HS-27A (cell line): ENCODE measurements around the gene ABCA8.

Experiments
- DNase-seq: peaks from one replicate; pipeline ENCODE4 v3.0.0-alpha.2; 2012; ENCODE audit warnings: low read depth, missing footprints

ABCA8 gene

DNA sequence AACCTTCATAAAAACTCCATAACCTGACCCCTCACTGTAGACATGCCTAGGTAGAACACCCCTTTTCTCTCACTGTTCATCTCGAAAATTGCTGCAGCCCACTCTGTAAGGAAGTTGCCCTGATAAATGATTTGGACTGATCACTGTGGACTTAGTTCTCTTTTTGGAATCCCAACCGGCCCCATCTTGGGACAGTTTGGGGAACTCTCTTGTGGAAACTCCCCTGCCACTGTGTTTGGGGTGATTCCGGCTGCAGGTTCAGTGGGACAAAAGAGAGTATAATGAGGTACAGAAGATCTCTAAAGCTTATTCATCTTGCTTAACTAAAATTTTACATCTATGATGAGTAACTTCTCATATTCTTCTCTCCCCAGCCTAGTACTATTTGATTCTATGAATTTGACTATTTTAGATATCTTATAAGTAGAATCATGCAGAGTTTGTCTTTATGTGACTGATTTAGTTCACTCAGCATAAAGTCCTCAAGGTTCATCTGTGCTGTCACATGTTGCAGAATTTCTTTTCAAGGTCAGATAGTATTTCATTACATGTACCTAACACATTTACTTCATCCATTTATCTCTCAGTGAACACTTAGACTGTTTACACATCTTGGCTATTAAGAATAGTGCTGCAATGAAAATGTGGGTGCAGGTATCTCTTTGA lies 84.9 kb downstream of the ABCA8 start:
- no peak for DNase-seq

GRCh38 chr17:68868708-68869107 lies 86.5 kb downstream of the ABCA8 start:
- DNase-seq, result no peak

DNA sequence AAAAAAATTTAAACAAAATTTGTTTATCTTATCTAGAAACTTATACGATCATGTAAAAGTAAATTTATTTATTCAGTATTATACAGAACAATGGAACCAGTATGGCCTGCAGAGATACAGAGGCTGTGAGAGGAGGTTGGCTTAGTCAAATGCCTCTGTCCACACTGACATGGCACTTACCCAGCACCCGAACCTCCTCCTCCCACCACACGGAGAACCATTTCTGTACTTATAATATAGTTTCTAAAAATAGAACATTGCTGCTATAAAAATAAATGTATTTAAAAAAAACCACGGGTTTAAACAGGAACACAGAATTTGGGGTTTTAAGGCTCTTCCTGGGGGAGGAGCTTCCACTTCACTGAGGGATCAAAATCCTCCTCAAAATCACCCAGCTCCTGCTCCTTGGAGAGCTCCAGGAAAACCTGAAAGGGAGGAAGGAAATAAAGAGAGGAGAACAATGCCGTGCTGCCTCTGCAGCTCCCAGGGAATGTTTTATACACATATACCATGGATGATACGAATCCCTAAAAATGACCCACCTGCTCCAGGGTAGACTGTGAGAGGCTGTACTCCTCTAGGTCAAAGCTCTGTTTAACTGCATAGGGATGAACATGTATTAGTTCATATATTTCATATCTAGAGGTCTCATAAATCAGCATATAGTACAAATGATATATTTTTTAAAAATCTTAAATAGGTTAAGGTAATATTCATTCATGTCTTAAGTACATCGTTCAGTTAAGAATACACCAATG lies 87.3 kb downstream of the ABCA8 start:
- DNase-seq, result no peak

- DNase-seq, result no peak
Measured at GRCh38 chr17:68865584-68865983, 89.6 kb downstream of the ABCA8 start.

DNA sequence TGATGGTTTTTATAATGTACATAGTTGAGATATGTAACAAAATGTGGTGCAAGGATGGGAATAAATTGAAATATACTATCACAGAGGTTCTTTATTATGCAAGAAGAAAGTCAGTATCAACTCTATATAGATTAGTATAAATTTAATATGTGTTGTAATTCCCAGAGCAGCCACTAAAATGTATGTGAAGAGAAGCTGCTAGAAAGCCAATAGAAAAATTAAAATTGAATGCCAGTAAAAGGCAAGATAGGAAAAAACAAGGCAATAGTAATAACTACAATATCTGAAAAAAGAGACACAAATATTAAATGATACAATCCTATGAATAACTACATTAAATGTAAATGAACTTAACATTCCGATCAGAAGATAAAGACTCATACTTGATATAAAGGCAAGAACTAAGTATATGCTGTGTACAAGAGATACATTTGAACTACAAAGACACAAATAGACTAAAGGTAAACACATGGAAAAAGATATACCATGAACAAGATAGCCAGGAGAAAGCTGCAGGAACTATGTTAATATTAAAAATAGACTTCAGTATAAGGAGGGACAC lies 92.0 kb downstream of the ABCA8 start:
- DNase-seq, result no peak

DNA sequence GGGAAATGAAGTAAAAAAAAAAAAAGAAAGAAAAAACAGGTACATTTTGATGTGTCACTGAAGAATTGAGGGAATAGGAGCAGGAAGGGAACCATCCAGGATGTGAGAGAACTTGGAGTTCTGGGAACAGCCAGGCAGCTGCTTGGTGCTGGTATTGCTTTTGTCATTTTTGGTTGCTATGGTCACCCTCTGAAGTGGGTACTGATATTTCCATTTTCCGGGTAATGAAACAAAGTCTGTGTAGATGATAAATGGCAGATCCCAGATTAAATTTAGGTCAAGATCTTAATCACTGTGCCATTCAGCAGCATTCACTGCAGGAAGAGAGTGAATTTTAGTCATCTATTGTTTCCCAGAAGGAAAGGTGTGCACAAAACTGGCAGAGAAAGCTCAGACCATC lies 93.6 kb downstream of the ABCA8 start:
- no peak for DNase-seq

GRCh38 chr17:68860941-68861340 lies 94.3 kb downstream of the ABCA8 start:
- no peak for DNase-seq

- DNase-seq, result no peak
Measured at GRCh38 chr17:68854452-68854851, 100.7 kb downstream of the ABCA8 start.

- DNase-seq, result no peak
Measured at GRCh38 chr17:68853439-68853838, 101.8 kb downstream of the ABCA8 start.

GRCh38 chr17:68853036-68853435 lies 102.2 kb downstream of the ABCA8 start:
- DNase-seq, result no peak

- no peak for DNase-seq
Measured at GRCh38 chr17:68851890-68852289, 103.3 kb downstream of the ABCA8 start.

- DNase-seq, result no peak
Measured at GRCh38 chr17:68850749-68851510, 104.3 kb downstream of the ABCA8 start.

- DNase-seq, result no peak
Measured at GRCh38 chr17:68849673-68850610, 105.2 kb downstream of the ABCA8 start.

GRCh38 chr17:68847711-68848110 lies 107.5 kb downstream of the ABCA8 start:
- DNase-seq, result no peak

DNA sequence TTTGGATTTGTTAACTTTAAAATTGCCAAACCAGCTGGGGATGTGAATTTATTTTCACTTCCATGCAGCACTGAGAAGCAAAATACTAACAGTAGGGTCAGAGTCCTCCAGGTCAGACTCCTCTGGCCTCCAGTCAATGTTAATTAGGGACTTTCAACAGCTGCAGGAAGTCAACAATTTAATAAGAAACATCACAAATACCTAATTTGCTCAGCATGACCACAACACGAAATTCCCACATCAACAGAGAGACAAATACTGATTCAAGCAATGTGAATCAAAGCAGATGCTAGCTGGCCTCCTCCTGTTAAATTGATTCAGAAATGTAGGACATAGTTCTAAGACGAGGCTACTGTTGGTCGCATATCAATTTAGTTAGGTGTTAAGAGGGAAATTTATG lies 111.7 kb downstream of the ABCA8 start:
- DNase-seq, result no peak

DNA sequence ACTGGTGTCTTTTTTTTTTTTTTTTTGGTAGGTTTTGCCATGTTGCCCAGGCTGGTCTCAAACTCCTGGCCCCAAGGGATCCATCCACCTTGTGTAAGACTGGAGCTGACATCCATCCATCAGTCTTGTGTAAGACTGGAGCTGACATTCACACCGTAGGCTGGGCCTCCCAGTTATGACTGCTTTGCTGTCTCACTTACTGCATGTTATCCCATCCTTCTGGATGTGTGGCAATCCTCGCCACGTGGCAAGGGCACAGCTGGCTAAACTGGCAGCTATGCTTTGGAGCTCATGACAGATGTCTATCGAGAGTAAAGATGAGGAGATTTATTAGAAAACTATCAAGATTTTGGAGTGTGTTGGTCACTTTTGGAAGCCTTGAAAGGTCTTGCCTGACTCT lies 115.1 kb downstream of the ABCA8 start:
- DNase-seq, result no peak

GRCh38 chr17:68835071-68835470 lies 120.1 kb downstream of the ABCA8 start:
- DNase-seq, result no peak

DNA sequence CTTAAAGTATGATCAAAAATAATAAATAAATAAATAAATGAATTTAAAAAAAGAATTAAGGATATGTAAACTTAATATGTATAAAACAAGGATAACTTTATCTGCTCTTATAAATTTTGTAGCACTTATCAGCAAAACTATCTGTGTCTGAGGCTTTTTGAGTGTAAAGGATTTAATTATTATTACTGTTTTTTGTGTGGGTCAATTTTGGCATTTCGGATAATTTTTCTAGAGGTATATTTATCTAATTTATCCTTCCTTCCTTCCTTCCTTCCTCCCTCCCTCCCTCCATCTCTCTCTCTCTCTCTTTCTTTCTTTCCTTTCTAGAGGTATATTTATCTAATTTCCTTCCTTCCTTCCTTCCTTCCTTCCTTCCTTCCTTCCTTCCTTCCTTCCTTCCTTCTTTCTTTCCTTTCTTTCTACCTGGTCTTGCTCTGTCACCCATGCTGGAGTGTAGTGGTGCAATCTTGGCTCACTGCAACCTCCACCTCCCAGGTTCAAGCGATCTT lies 120.8 kb downstream of the ABCA8 start:
- DNase-seq, result no peak

GRCh38 chr17:68832109-68832802 lies 122.9 kb downstream of the ABCA8 start:
- DNase-seq, result no peak

- no peak for DNase-seq
Measured at GRCh38 chr17:68831170-68831569, 124.0 kb downstream of the ABCA8 start.

- no peak for DNase-seq
Measured at GRCh38 chr17:68830313-68830712, 124.9 kb downstream of the ABCA8 start.
